ENCODE data around the gene SPIRE1.

DNA sequence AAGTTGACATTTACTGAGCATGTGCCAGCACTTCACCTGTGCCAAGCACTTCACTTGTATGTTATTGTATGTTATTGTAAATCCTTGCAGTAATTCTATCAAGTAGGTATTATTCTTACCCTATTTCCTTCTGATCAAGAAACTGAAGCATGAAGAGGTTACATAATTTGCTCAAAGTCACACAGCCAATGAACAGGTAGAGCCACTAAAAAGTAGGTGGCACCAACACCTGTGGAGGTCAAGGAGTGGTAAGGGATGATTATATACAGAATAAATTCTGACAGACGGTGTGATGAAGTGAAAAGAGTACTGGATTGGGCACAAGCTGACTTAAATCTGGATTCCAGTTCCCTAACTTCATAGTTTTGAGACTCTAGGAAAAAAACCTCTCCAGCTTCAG lies 71.0 kb downstream of the SPIRE1 start:
- TF ChIP-seq, protein P1, sequence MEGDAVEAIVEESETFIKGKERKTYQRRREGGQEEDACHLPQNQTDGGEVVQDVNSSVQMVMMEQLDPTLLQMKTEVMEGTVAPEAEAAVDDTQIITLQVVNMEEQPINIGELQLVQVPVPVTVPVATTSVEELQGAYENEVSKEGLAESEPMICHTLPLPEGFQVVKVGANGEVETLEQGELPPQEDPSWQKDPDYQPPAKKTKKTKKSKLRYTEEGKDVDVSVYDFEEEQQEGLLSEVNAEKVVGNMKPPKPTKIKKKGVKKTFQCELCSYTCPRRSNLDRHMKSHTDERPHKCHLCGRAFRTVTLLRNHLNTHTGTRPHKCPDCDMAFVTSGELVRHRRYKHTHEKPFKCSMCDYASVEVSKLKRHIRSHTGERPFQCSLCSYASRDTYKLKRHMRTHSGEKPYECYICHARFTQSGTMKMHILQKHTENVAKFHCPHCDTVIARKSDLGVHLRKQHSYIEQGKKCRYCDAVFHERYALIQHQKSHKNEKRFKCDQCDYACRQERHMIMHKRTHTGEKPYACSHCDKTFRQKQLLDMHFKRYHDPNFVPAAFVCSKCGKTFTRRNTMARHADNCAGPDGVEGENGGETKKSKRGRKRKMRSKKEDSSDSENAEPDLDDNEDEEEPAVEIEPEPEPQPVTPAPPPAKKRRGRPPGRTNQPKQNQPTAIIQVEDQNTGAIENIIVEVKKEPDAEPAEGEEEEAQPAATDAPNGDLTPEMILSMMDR (IDR thresholded peaks at IDR 0.05): no peak
- no peak for TF ChIP-seq POLR2A (IDR thresholded peaks at IDR 0.05)

All from esophagus squamous epithelium (tissue), 4 donors.